ENCODE data around the gene CPT1B. TPM values are rescaled to one million over a fixed set of nuclear protein-coding genes. Genes with fewer than 3 reads are reported as not detected.
A peak's percentile ranks its signal among the peaks of the same experiment; 100 is the strongest.
"Not testable (repeated sequence)": the region's sequence is repeated elsewhere in the genome, so short reads cannot be mapped to it uniquely, and the experiment has no call there.

The CPT1B gene
- total RNA-seq, 2 experiments from 2014 or later, result 101 to 138 TPM

DNA sequence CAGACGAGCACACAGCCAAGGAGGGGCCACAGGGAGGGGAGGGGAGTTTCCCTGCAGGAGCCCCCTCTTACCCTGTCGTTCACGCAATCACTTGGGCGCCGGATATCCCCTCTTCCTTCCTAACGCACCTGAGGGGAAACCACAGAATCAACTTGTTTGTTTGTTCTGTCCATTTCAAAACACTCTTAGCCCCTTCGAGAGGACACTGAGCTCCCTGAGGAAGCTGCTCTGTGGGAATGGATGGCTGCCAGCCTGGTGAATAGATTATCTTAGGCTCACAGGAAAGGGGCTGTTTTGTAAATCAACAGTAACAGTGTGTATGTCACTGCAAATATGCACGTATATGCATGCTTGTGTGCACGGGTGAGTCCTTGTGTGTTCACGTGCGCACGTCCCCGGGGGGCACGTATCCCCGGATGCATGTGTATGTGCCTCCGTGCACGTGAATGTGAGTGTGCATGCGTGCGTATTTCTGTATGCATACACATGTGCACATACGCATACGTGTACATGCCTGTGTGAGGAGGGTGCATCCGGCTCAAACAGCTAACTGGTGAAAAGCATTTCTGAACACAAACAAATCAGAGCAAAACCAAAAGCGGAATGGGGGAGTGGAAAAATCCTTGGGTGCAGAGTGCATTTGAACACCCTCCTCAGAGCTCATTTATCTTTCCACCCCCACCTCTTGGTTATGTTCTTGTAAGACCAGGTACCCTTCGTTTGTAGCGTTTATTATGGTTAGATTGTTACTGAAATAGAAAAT is 42.5 kb upstream of the CPT1B start:
- Histone ChIP-seq H3K79me2 (ENCODE audit: insufficient read depth, low read depth, low read length) (no peaks in the 10 kb centered on the region), H3K27ac (ENCODE audit: low read depth, low read length, poor library complexity, severe bottlenecking) (peak overlapping the region; percentile 82), H2AFZ (ENCODE audit: low read length) (peak overlapping the region; percentile 93), H3K4me1 (ENCODE audit: insufficient read depth, low read length, poor library complexity, severe bottlenecking) (peaks cover 37% of the 10 kb centered on the region), H3K36me3 (ENCODE audit: insufficient read depth, low read length) (no peaks in the 10 kb centered on the region), H3K4me3 (ENCODE audit: low read depth, low read length, poor library complexity, severe bottlenecking) (peak overlapping the region; percentile 67), H4K20me1 (ENCODE audit: insufficient read depth, low read length) (no peaks in the 10 kb centered on the region), H3K4me2 (ENCODE audit: low read length) (peak overlapping the region; percentile 95), H3K9me3 (ENCODE audit: low read length) (no peaks in the 10 kb centered on the region), H3K9me2 (ENCODE audit: insufficient read depth, low read length) (no peaks in the 10 kb centered on the region)
- BruUV-seq (replicated peaks), result no TSS peak
- ChIA-PET POLR2A (interaction anchor here (0.6 to 2.2 kb wide), 7 partner anchors 10 to 152 kb away, joined by 3 to 9 read pairs (median 4); partner anchors contain the start of genes LMF2 and NCAPH2), CTCF (ENCODE audit: unreplicated experiment) (interaction anchor here (0.6 to 1.5 kb wide), 5 partner anchors 52 to 371 kb away, joined by 3 to 8 read pairs (median 4); partner anchors contain the start of gene SCO2)
- intact Hi-C loops (cut with micrococcal nuclease; ENCODE audit: unreplicated experiment), result loop anchor here (1.0 to 5.0 kb wide), 5 partner anchors 38 to 368 kb away; partner anchors contain the start of genes CHKB and HDAC10
- TF ChIP-seq EZH2phosphoT487 (IDR thresholded peaks at IDR 0.05; ENCODE audit: borderline replicate concordance, low read depth, low read length), result no peak
- TF ChIP-seq, protein P1, sequence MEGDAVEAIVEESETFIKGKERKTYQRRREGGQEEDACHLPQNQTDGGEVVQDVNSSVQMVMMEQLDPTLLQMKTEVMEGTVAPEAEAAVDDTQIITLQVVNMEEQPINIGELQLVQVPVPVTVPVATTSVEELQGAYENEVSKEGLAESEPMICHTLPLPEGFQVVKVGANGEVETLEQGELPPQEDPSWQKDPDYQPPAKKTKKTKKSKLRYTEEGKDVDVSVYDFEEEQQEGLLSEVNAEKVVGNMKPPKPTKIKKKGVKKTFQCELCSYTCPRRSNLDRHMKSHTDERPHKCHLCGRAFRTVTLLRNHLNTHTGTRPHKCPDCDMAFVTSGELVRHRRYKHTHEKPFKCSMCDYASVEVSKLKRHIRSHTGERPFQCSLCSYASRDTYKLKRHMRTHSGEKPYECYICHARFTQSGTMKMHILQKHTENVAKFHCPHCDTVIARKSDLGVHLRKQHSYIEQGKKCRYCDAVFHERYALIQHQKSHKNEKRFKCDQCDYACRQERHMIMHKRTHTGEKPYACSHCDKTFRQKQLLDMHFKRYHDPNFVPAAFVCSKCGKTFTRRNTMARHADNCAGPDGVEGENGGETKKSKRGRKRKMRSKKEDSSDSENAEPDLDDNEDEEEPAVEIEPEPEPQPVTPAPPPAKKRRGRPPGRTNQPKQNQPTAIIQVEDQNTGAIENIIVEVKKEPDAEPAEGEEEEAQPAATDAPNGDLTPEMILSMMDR (conservative IDR thresholded peaks at IDR 0.05; ENCODE audit: low read length), result no peak; the same call in 1 of the 2 replicates
- DNase-seq (ENCODE audit: low spot score), result peak; percentile 92

DNA sequence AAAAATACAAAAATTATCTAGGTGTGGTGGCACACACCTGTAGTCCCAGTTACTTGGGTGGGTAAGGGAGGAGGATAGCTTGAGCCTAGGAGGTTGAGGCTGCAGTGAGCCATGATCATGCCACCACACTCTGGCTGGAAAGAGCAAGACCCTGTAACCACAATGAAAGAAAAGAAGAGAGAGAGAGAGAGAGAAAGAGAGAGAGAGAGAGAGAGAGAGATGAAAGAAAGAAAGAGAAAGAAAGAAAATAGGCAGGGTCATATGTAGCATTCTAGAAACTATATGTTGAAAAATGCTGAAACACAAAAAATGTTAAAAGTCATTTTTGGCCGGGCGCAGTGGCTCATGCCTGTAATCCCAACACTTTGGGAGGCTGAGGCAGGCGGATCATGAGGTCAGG is 36.1 kb upstream of the CPT1B start:
- H3K9me3 ChIP-seq (ENCODE audit: low read length); H3K27ac ChIP-seq (ENCODE audit: low read depth, low read length, poor library complexity, severe bottlenecking); H3K4me1 ChIP-seq (ENCODE audit: insufficient read depth, low read length, poor library complexity, severe bottlenecking); H3K4me2 ChIP-seq (ENCODE audit: low read length); H3K4me3 ChIP-seq (ENCODE audit: low read depth, low read length, poor library complexity, severe bottlenecking); H3K36me3 ChIP-seq (ENCODE audit: insufficient read depth, low read length); H4K20me1 ChIP-seq (ENCODE audit: insufficient read depth, low read length); H3K79me2 ChIP-seq (ENCODE audit: insufficient read depth, low read depth, low read length); intact Hi-C loops (cut with micrococcal nuclease; ENCODE audit: unreplicated experiment); DNase-seq (ENCODE audit: low spot score); H3K9me2 ChIP-seq (ENCODE audit: insufficient read depth, low read length); H2AFZ ChIP-seq (ENCODE audit: low read length); BruUV-seq (replicated peaks): not testable (repeated sequence)
- ChIA-PET CTCF (ENCODE audit: unreplicated experiment) (interaction anchor here (0.6 kb wide), 1 partner anchor 89 kb away, joined by 5 read pairs; no protein-coding TSS in a partner anchor), POLR2A (interaction anchor here (0.7 kb wide), 2 partner anchors 15 to 27 kb away, joined by 4 to 6 read pairs; no protein-coding TSS in a partner anchor)

DNA sequence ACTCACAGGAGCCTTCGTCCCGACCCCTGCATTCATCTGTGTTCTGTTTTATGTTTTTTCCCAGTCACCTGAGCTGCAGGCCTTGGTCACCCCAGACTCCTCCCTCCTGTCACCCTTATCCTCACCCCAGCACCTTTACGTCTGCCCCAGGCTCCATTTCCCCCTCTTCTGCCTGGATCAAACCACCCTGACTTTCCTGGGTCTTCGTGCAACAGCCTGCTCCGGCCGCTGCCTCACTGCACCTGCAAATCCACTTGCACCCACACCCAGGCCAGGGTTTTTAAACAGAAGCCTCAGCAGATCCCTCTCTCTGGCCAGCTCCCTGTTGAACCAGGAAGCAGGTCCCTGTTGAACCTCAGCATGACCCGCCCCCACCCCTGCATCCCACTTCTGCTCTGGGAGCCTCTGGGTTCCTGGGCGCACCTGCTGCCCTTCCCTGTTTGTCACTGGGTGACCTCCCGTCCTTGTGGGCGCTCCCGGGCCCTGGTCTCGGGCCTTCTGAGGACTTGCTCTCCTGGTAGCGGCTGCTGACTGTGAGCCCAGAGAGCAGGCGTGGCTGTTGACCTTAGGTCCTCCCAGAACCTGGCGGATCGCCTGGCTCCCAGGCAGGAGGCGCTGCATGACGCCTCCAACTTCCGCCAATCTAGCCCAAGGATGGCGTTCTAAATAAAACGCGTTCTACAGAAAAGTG is 35.2 kb upstream of the CPT1B start:
- no peak overlapping the region for H3K4me3 ChIP-seq (ENCODE audit: low read depth, low read length, poor library complexity, severe bottlenecking)
- POLR2A ChIA-PET, result interaction anchor here (0.7 to 1.2 kb wide), 2 partner anchors 26 to 29 kb away, joined by 3 to 4 read pairs; no protein-coding TSS in a partner anchor
- no peak overlapping the region for H3K27ac ChIP-seq (ENCODE audit: low read depth, low read length, poor library complexity, severe bottlenecking)
- H3K36me3 ChIP-seq (ENCODE audit: insufficient read depth, low read length), result no peaks in the 10 kb centered on the region
- no peaks in the 10 kb centered on the region for H3K9me2 ChIP-seq (ENCODE audit: insufficient read depth, low read length)
- no TSS peak for BruUV-seq (replicated peaks)
- H3K4me2 ChIP-seq (ENCODE audit: low read length), result no peak overlapping the region
- intact Hi-C loops (cut with micrococcal nuclease; ENCODE audit: unreplicated experiment), result no loop called here
- no peak for DNase-seq (ENCODE audit: low spot score)
- CTCF ChIA-PET (ENCODE audit: unreplicated experiment), result interaction anchor here (0.6 kb wide), 1 partner anchor 88 kb away, joined by 5 read pairs; no protein-coding TSS in a partner anchor
- no peaks in the 10 kb centered on the region for H3K9me3 ChIP-seq (ENCODE audit: low read length)
- peaks cover 8% of the 10 kb centered on the region for H3K4me1 ChIP-seq (ENCODE audit: insufficient read depth, low read length, poor library complexity, severe bottlenecking)
- TF ChIP-seq, protein P1 (conservative IDR thresholded peaks at IDR 0.05; ENCODE audit: low read length), result no peak
- TF ChIP-seq EZH2phosphoT487 (IDR thresholded peaks at IDR 0.05; ENCODE audit: borderline replicate concordance, low read depth, low read length), result no peak
- no peaks in the 10 kb centered on the region for H3K79me2 ChIP-seq (ENCODE audit: insufficient read depth, low read depth, low read length)
- no peaks in the 10 kb centered on the region for H4K20me1 ChIP-seq (ENCODE audit: insufficient read depth, low read length)
- H2AFZ ChIP-seq (ENCODE audit: low read length), result no peak overlapping the region

All from OCI-LY7 (cell line).